A673 (cell line): ENCODE measurements around the gene TEP1. TPM values are rescaled to one million over a fixed set of nuclear protein-coding genes. Genes with fewer than 3 reads are reported as not detected.

Experiments used
- BruUV-seq: library from RNA; stranded (reverse); fragments of 400-500 nt; replicated peaks from 2 replicates; lab custom pipeline; 2021; lab: Mats Ljungman, UMichigan
- CTCF ChIA-PET: fragments of 300-600 bp; sonication (Branson Sonifier 250); formaldehyde crosslinking; loops from one replicate; lab custom pipeline; 2022; ENCODE audit warnings: antibody characterized with exemption; lab: Charles Lee
- POLR2A ChIA-PET: fragments of 300-600 bp; sonication (Branson Sonifier 250); formaldehyde crosslinking; loops from one replicate; lab custom pipeline; 2022; ENCODE audit warnings: antibody characterized with exemption; ENCODE audit not compliant: low non-redundant PET; lab: Charles Lee
- DNase-seq: peaks from one replicate; pipeline ENCODE4 v3.0.0-alpha.2; 2015; ENCODE audit warnings: low spot score
- H3K27ac ChIP-seq: fragments of 200-600 bp; sonication (generic); 2 replicates; pipeline ENCODE4 v1.5.1; 2016; ENCODE audit warnings: mixed run types, low read depth, mild to moderate bottlenecking, mixed read lengths, antibody characterized with exemption, low read length; ENCODE audit not compliant: poor library complexity, severe bottlenecking
- H3K27me3 ChIP-seq: fragments of 200-600 bp; sonication (generic); replicated peaks from 2 replicates; pipeline ENCODE4 v1.6.1; 2017; ENCODE audit warnings: mixed run types, low read depth, mild to moderate bottlenecking, mixed read lengths, antibody characterized with exemption, low read length; ENCODE audit not compliant: insufficient read depth, poor library complexity
- H3K36me3 ChIP-seq: fragments of 200-600 bp; sonication (generic); 2 replicates; pipeline ENCODE4 v1.6.1; 2016; ENCODE audit warnings: mixed run types, mild to moderate bottlenecking, mixed read lengths, antibody characterized with exemption, low read length; ENCODE audit not compliant: insufficient read depth, poor library complexity, severe bottlenecking
- H3K4me1 ChIP-seq: fragments of 200-600 bp; sonication (generic); 2 replicates; pipeline ENCODE4 v1.6.1; 2017; ENCODE audit warnings: mixed run types, mild to moderate bottlenecking, mixed read lengths, antibody characterized with exemption, low read length; ENCODE audit not compliant: insufficient read depth, poor library complexity, severe bottlenecking
- H3K4me3 ChIP-seq: fragments of 200-600 bp; sonication (generic); 2 replicates; pipeline ENCODE4 v1.5.1; 2016; ENCODE audit warnings: low read depth, mixed run types, mild to moderate bottlenecking, mixed read lengths, low read length; ENCODE audit not compliant: poor library complexity, severe bottlenecking
- H3K9me3 ChIP-seq: fragments of 200-600 bp; sonication (generic); 2 replicates; pipeline ENCODE4 v1.6.1; 2016; ENCODE audit warnings: mixed run types, low read depth, mild to moderate bottlenecking, mixed read lengths, antibody characterized with exemption, low read length; ENCODE audit not compliant: poor library complexity, severe bottlenecking
- CTCF ChIP-seq: fragments of 300-800, 200-600 bp; sonication (generic); conservative IDR thresholded peaks from 2 replicates; pipeline ENCODE4 v1.5.1; 2017; ENCODE audit warnings: low read depth, mild to moderate bottlenecking, antibody characterized with exemption, low read length, moderate library complexity, mixed read lengths
- EZH2 ChIP-seq: fragments of 200-600 bp; sonication (generic); IDR thresholded peaks from 2 replicates; pipeline ENCODE4 v1.6.1; 2017; ENCODE audit warnings: borderline replicate concordance, low read depth, mild to moderate bottlenecking, mixed read lengths, antibody characterized with exemption, low read length; ENCODE audit not compliant: poor library complexity, severe bottlenecking
- intact Hi-C: fragments of 100-400 bp; cut with micrococcal nuclease; formaldehyde crosslinking; loops from one replicate; pipeline ENCODE4 v1.10.0; 2022; ENCODE audit not compliant: unreplicated experiment
- total RNA-seq: library from RNA; stranded (reverse); gene quantifications from 2 replicates; pipeline ENCODE4 v1.2.3, GENCODE V29; 2021

TEP1 gene
- total RNA-seq, 1 experiment from 2014 or later = 12.3 TPM

- intact Hi-C loops = no loop called here
- Histone ChIP-seq H3K36me3 (peaks cover 78% of the 10 kb centered on the region), H3K4me3 (no peak overlapping the region), H3K4me1 (no peaks in the 10 kb centered on the region), H3K27me3 (no peaks in the 10 kb centered on the region), H3K9me3 (no peaks in the 10 kb centered on the region), H3K27ac (no peak overlapping the region)
- no TSS peak for BruUV-seq
- DNase-seq = no peak
- no peak for TF ChIP-seq CTCF
- no peak for TF ChIP-seq EZH2
- CTCF ChIA-PET = no interaction called here
- POLR2A ChIA-PET = no interaction called here
These were observed 56.9 kb downstream of the TEP1 start for GRCh38 chr14:20356422-20356821.

DNA sequence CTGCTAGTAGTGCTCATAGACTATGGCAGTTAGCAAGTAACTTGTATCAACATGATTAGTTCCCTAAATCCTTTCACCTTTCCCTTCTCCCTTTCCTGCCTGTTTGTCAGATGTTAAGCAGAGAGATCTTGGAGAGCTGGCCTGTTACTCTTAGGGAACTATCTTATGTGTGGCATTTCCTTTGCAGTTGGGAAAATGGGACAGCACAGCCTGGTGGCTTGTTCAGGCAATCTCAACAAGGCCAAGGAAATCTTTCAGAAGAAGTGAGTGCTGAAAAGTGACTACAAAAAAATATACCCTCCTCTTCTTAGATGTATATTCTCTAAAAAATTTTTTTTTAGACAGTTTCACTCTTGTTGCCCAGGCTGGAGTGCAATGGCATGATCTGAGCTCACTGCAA lies 62.4 kb downstream of the TEP1 start:
- POLR2A ChIA-PET = no interaction called here
- DNase-seq = no peak
- no peak overlapping the region for H3K27ac ChIP-seq

DNA sequence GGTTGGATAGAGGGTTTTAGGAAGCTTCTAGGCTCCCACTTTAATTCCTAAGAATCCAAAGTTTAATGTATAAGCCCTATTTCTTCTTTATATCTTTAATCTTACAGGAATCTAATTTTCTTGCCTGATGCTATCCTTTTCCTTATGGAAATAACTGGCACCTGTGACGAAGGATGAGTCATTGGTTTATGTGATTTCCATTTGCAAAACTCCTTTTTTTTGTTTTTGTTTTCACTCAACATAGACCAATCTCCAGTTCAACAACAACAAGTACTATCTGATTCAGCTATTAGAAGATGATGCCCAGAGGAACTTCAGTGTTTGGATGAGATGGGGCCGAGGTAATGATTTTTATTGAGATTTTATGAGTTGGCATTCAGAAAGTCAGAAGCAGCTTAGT lies 63.0 kb downstream of the TEP1 start:
- no peaks in the 10 kb centered on the region for H3K9me3 ChIP-seq
- ChIA-PET POLR2A (no interaction called here), CTCF (no interaction called here)
- BruUV-seq = no TSS peak
- peaks cover 95% of the 10 kb centered on the region for H3K36me3 ChIP-seq
- no peaks in the 10 kb centered on the region for H3K4me1 ChIP-seq
- TF ChIP-seq EZH2 (no peak), CTCF (no peak)
- no peak overlapping the region for H3K27ac ChIP-seq
- intact Hi-C loops = no loop called here
- no peaks in the 10 kb centered on the region for H3K27me3 ChIP-seq
- no peak for DNase-seq
- no peak overlapping the region for H3K4me3 ChIP-seq

More for the DNA sequence above, 62.4 kb downstream of the TEP1 start:
- TF ChIP-seq CTCF (peak; percentile 29; the same call in 1 of the 2 replicates), EZH2 (no peak)
- Histone ChIP-seq H3K4me3 (no peak overlapping the region), H3K27me3 (no peaks in the 10 kb centered on the region), H3K9me3 (no peaks in the 10 kb centered on the region), H3K36me3 (peaks cover 94% of the 10 kb centered on the region), H3K4me1 (no peaks in the 10 kb centered on the region)
- CTCF ChIA-PET = no interaction called here
- intact Hi-C loops = no loop called here
- no TSS peak for BruUV-seq
